ENCODE measurements around the gene GUCY1A2. TPM values are rescaled to one million over a fixed set of nuclear protein-coding genes. Genes with fewer than 3 reads are reported as not detected.

GUCY1A2 gene
- total and polyA plus RNA-seq, 2 donors (not counting 3 experiments of a cell fraction or from before 2014, with no cell fraction given), result 0.02 to 0.03 TPM

DNA sequence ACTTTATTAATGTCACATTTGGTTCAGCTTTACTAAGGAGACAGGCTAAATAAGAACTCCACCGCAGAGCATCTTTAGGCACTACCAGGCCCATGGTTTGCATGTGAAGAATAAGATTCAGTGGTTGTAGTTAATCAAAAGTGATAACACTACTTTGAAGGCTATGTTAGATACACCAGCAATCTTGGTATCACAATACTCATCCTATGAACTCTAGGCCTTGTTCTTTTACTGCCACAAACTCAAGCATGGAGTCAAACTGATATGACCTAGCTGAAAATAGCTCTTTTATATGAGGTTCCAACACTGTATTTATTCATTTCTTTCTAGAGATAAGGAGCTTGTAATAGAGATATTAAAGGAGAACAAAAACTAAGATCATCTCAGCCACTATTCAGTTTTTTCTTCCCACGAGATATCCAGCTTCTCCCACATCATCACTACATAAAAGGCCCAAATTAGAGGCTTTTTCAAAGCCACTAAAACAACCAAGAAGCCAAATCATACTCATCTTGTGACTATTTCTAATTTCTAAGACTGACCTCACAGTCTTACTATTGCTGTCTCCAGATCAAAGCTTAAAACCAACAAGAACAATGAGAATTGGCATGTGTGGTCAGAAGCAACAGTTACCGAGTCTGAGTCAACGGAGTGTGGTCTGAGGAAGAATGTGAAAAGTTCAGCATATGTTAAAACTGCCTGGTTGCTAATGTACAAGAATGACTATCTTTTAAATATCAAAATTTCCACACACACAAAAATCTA lies 25.1 kb upstream of the GUCY1A2 start:
- FAIRE-seq (no peak), DNase-seq (ENCODE audit: low read depth, low spot score) (no peak)
- ChIA-PET CTCF (no interaction called here), POLR2A (no interaction called here)
- TF ChIP-seq, protein P1, sequence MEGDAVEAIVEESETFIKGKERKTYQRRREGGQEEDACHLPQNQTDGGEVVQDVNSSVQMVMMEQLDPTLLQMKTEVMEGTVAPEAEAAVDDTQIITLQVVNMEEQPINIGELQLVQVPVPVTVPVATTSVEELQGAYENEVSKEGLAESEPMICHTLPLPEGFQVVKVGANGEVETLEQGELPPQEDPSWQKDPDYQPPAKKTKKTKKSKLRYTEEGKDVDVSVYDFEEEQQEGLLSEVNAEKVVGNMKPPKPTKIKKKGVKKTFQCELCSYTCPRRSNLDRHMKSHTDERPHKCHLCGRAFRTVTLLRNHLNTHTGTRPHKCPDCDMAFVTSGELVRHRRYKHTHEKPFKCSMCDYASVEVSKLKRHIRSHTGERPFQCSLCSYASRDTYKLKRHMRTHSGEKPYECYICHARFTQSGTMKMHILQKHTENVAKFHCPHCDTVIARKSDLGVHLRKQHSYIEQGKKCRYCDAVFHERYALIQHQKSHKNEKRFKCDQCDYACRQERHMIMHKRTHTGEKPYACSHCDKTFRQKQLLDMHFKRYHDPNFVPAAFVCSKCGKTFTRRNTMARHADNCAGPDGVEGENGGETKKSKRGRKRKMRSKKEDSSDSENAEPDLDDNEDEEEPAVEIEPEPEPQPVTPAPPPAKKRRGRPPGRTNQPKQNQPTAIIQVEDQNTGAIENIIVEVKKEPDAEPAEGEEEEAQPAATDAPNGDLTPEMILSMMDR (IDR thresholded peaks at IDR 0.05; ENCODE audit: extremely low read depth in 1 of 2, insufficient read depth in 1 of 2, low read depth in 1 of 2, low read length in 2 of 2), result no peak
- intact Hi-C loops (cut with micrococcal nuclease) (no loop called here), dilution Hi-C loops (cut with MboI; ENCODE audit: extremely low pct_ligation_motif_present, low sequenced_read_pairs) (no loop called here)
- no peak overlapping the region for H3K27ac ChIP-seq (ENCODE audit: insufficient read depth, low read depth, low read length)
- no peaks in the 10 kb centered on the region for H4K20me1 ChIP-seq (replicated peaks; ENCODE audit: control insufficient read depth, extremely low read depth, insufficient read depth, low read length)
- no peaks in the 10 kb centered on the region for H3K9me1 ChIP-seq (replicated peaks; ENCODE audit: control insufficient read depth, extremely low read depth, insufficient read depth, low read length)
- BruUV-seq (replicated peaks), result no TSS peak
- no peaks in the 10 kb centered on the region for H3K36me3 ChIP-seq (ENCODE audit: control insufficient read depth in 2 of 2, extremely low read depth in 1 of 2, insufficient read depth in 2 of 2, low read length in 2 of 2)
- H3K79me2 ChIP-seq (ENCODE audit: control insufficient read depth, insufficient read depth, low read length), result no peaks in the 10 kb centered on the region
- H3K9ac ChIP-seq (replicated peaks; ENCODE audit: extremely low read depth, insufficient read depth, low read length), result no peak overlapping the region
- no peaks in the 10 kb centered on the region for H3K9me3 ChIP-seq (replicated peaks; ENCODE audit: control insufficient read depth, insufficient read depth, low read length)
- H3K4me1 ChIP-seq (ENCODE audit: control insufficient read depth, extremely low read depth, insufficient read depth, low read length), result no peaks in the 10 kb centered on the region
- no peaks in the 10 kb centered on the region for H3K27me3 ChIP-seq (ENCODE audit: control insufficient read depth in 2 of 2, insufficient read depth in 2 of 2, low read length in 2 of 2)
- no peak overlapping the region for H2AFZ ChIP-seq (ENCODE audit: low read depth, low read length)
- no peak overlapping the region for H3K4me3 ChIP-seq (replicated peaks in 1 of 3; ENCODE audit: insufficient read depth in 1 of 3, low read depth in 1 of 3, low read length in 3 of 3)
- H3K4me2 ChIP-seq (ENCODE audit: insufficient read depth, low read length), result no peak overlapping the region

GRCh38 chr11:107042748-107043147 lies 24.5 kb upstream of the GUCY1A2 start:
- CTCF ChIA-PET, result no interaction called here
- no TSS peak for BruUV-seq (replicated peaks)
- Histone ChIP-seq H3K9me3 (replicated peaks; ENCODE audit: control insufficient read depth, insufficient read depth, low read length) (no peaks in the 10 kb centered on the region), H3K36me3 (ENCODE audit: control insufficient read depth in 2 of 2, extremely low read depth in 1 of 2, insufficient read depth in 2 of 2, low read length in 2 of 2) (no peaks in the 10 kb centered on the region), H2AFZ (ENCODE audit: low read depth, low read length) (no peak overlapping the region), H3K9me1 (replicated peaks; ENCODE audit: control insufficient read depth, extremely low read depth, insufficient read depth, low read length) (no peaks in the 10 kb centered on the region), H3K79me2 (ENCODE audit: control insufficient read depth, insufficient read depth, low read length) (no peaks in the 10 kb centered on the region), H3K27me3 (ENCODE audit: control insufficient read depth in 2 of 2, insufficient read depth in 2 of 2, low read length in 2 of 2) (no peaks in the 10 kb centered on the region), H3K4me3 (replicated peaks in 1 of 3; ENCODE audit: insufficient read depth in 1 of 3, low read depth in 1 of 3, low read length in 3 of 3) (no peak overlapping the region), H3K4me2 (ENCODE audit: insufficient read depth, low read length) (no peak overlapping the region), H3K4me1 (ENCODE audit: control insufficient read depth, extremely low read depth, insufficient read depth, low read length) (no peaks in the 10 kb centered on the region), H3K9ac (replicated peaks; ENCODE audit: extremely low read depth, insufficient read depth, low read length) (no peak overlapping the region), H4K20me1 (replicated peaks; ENCODE audit: control insufficient read depth, extremely low read depth, insufficient read depth, low read length) (no peaks in the 10 kb centered on the region), H3K27ac (ENCODE audit: insufficient read depth, low read depth, low read length) (no peak overlapping the region)
- DNase-seq (ENCODE audit: low read depth, low spot score), result no peak
- FAIRE-seq, result no peak
- intact Hi-C loops (cut with micrococcal nuclease) (no loop called here), dilution Hi-C loops (cut with MboI; ENCODE audit: extremely low pct_ligation_motif_present, low sequenced_read_pairs) (no loop called here)
- POLR2A ChIA-PET, result no interaction called here
- TF ChIP-seq EZH2 (IDR thresholded peaks at IDR 0.05; ENCODE audit: borderline replicate concordance, low read depth, low read length, severe bottlenecking) (no peak), POLR2AphosphoS5 (IDR thresholded peaks at IDR 0.05; ENCODE audit: insufficient read depth, low read depth, low read length) (no peak), FOS (IDR thresholded peaks at IDR 0.05; ENCODE audit: borderline replicate concordance, insufficient read depth, low read length) (no peak), GATA2 (IDR thresholded peaks at IDR 0.05; ENCODE audit: insufficient read depth, insufficient read length, low read depth, low read length) (no peak), JUN (IDR thresholded peaks at IDR 0.05; ENCODE audit: borderline replicate concordance, insufficient read depth, insufficient read length, low read depth) (no peak), POLR2A (IDR thresholded peaks at IDR 0.05; ENCODE audit: low read depth, low read length) (no peak), MYC (IDR thresholded peaks at IDR 0.05; ENCODE audit: low read depth, low read length) (no peak)
- TF ChIP-seq, protein P1 (IDR thresholded peaks at IDR 0.05; ENCODE audit: extremely low read depth in 1 of 2, insufficient read depth in 1 of 2, low read depth in 1 of 2, low read length in 2 of 2), result no peak
- TF ChIP-seq, protein P2, sequence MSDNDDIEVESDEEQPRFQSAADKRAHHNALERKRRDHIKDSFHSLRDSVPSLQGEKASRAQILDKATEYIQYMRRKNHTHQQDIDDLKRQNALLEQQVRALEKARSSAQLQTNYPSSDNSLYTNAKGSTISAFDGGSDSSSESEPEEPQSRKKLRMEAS (IDR thresholded peaks at IDR 0.05; ENCODE audit: insufficient read depth, insufficient read length), result no peak
